ENCODE measurements around the gene TMEM41A.
"Not testable (repeated sequence)": the region's sequence is repeated elsewhere in the genome, so short reads cannot be mapped to it uniquely, and the experiment has no call there.

The TMEM41A gene

GRCh38 chr3:185460719-185461350 lies 38.0 kb downstream of the TMEM41A start:
- Histone ChIP-seq H3K27ac (ENCODE audit: low read depth, low read length) (no peak overlapping the region), H3K4me1 (ENCODE audit: control insufficient read depth, insufficient read depth, low read length) (no peaks in the 10 kb centered on the region), H3K4me3 (ENCODE audit: low read depth, low read length) (no peak overlapping the region), H3K9me3 (ENCODE audit: control insufficient read depth, insufficient read depth, low read depth, low read length) (no peaks in the 10 kb centered on the region), H3K27me3 (ENCODE audit: control insufficient read depth, insufficient read depth, low read length) (no peaks in the 10 kb centered on the region), H3K9ac (ENCODE audit: low read length) (no peak overlapping the region), H3K36me3 (ENCODE audit: control insufficient read depth, insufficient read depth, low read length) (no peaks in the 10 kb centered on the region)

- H3K4me1 ChIP-seq (ENCODE audit: control insufficient read depth, insufficient read depth, low read length): no peaks in the 10 kb centered on the region
- no peak overlapping the region for H3K9ac ChIP-seq (ENCODE audit: low read length)
- H3K4me3 ChIP-seq (ENCODE audit: low read depth, low read length): no peak overlapping the region
- H3K27ac ChIP-seq (ENCODE audit: low read depth, low read length): no peak overlapping the region
- H3K27me3 ChIP-seq (ENCODE audit: control insufficient read depth, insufficient read depth, low read length): no peaks in the 10 kb centered on the region
- H3K9me3 ChIP-seq (ENCODE audit: control insufficient read depth, insufficient read depth, low read depth, low read length): no peaks in the 10 kb centered on the region
- no peaks in the 10 kb centered on the region for H3K36me3 ChIP-seq (ENCODE audit: control insufficient read depth, insufficient read depth, low read length)
These were observed 38.5 kb downstream of the TMEM41A start for GRCh38 chr3:185460309-185460708.

- H3K27ac ChIP-seq (ENCODE audit: low read depth, low read length): no peak overlapping the region
- H3K27me3 ChIP-seq (ENCODE audit: control insufficient read depth, insufficient read depth, low read length): no peaks in the 10 kb centered on the region
- H3K36me3 ChIP-seq (ENCODE audit: control insufficient read depth, insufficient read depth, low read length): no peaks in the 10 kb centered on the region
- no peaks in the 10 kb centered on the region for H3K9me3 ChIP-seq (ENCODE audit: control insufficient read depth, insufficient read depth, low read depth, low read length)
- H3K4me3 ChIP-seq (ENCODE audit: low read depth, low read length): no peak overlapping the region
- H3K4me1 ChIP-seq (ENCODE audit: control insufficient read depth, insufficient read depth, low read length): no peaks in the 10 kb centered on the region
- no peak overlapping the region for H3K9ac ChIP-seq (ENCODE audit: low read length)
These were observed 41.5 kb downstream of the TMEM41A start for GRCh38 chr3:185457376-185457775.

- H3K9ac ChIP-seq (ENCODE audit: low read length); H3K36me3 ChIP-seq (ENCODE audit: control insufficient read depth, insufficient read depth, low read length): not testable (repeated sequence)
These were observed 47.4 kb downstream of the TMEM41A start for GRCh38 chr3:185451432-185451831.

GRCh38 chr3:185448107-185448506 lies 50.7 kb downstream of the TMEM41A start:
- Histone ChIP-seq H3K9me3 (ENCODE audit: control insufficient read depth, insufficient read depth, low read depth, low read length) (no peaks in the 10 kb centered on the region), H3K4me1 (ENCODE audit: control insufficient read depth, insufficient read depth, low read length) (no peaks in the 10 kb centered on the region), H3K27me3 (ENCODE audit: control insufficient read depth, insufficient read depth, low read length) (no peaks in the 10 kb centered on the region), H3K9ac (ENCODE audit: low read length) (no peak overlapping the region), H3K27ac (ENCODE audit: low read depth, low read length) (no peak overlapping the region), H3K4me3 (ENCODE audit: low read depth, low read length) (no peak overlapping the region), H3K36me3 (ENCODE audit: control insufficient read depth, insufficient read depth, low read length) (no peaks in the 10 kb centered on the region)

More at GRCh38 chr3:185451432-185451831, 47.4 kb downstream of the TMEM41A start:
- not testable (repeated sequence) for H3K27ac ChIP-seq (ENCODE audit: low read depth, low read length); H3K27me3 ChIP-seq (ENCODE audit: control insufficient read depth, insufficient read depth, low read length); H3K4me1 ChIP-seq (ENCODE audit: control insufficient read depth, insufficient read depth, low read length); H3K9me3 ChIP-seq (ENCODE audit: control insufficient read depth, insufficient read depth, low read depth, low read length); H3K4me3 ChIP-seq (ENCODE audit: low read depth, low read length)

GRCh38 chr3:185444329-185444728 lies 54.5 kb downstream of the TMEM41A start:
- H3K9ac ChIP-seq (ENCODE audit: low read length): no peak overlapping the region
- no peaks in the 10 kb centered on the region for H3K4me1 ChIP-seq (ENCODE audit: control insufficient read depth, insufficient read depth, low read length)
- H3K36me3 ChIP-seq (ENCODE audit: control insufficient read depth, insufficient read depth, low read length): no peaks in the 10 kb centered on the region
- no peak overlapping the region for H3K27ac ChIP-seq (ENCODE audit: low read depth, low read length)
- no peaks in the 10 kb centered on the region for H3K9me3 ChIP-seq (ENCODE audit: control insufficient read depth, insufficient read depth, low read depth, low read length)
- H3K4me3 ChIP-seq (ENCODE audit: low read depth, low read length): no peak overlapping the region
- H3K27me3 ChIP-seq (ENCODE audit: control insufficient read depth, insufficient read depth, low read length): no peaks in the 10 kb centered on the region

GRCh38 chr3:185442031-185442430 lies 56.8 kb downstream of the TMEM41A start:
- no peaks in the 10 kb centered on the region for H3K4me1 ChIP-seq (ENCODE audit: control insufficient read depth, insufficient read depth, low read length)
- H3K27ac ChIP-seq (ENCODE audit: low read depth, low read length): no peak overlapping the region
- no peaks in the 10 kb centered on the region for H3K9me3 ChIP-seq (ENCODE audit: control insufficient read depth, insufficient read depth, low read depth, low read length)
- no peak overlapping the region for H3K9ac ChIP-seq (ENCODE audit: low read length)
- no peak overlapping the region for H3K4me3 ChIP-seq (ENCODE audit: low read depth, low read length)
- no peaks in the 10 kb centered on the region; the same call in 1 of the 2 replicates for H3K27me3 ChIP-seq (ENCODE audit: control insufficient read depth, insufficient read depth, low read length)
- H3K36me3 ChIP-seq (ENCODE audit: control insufficient read depth, insufficient read depth, low read length): no peaks in the 10 kb centered on the region

- no peaks in the 10 kb centered on the region for H3K4me1 ChIP-seq (ENCODE audit: control insufficient read depth, insufficient read depth, low read length)
These were observed 58.9 kb downstream of the TMEM41A start for GRCh38 chr3:185439745-185440466.

More at GRCh38 chr3:185439745-185440466, 58.9 kb downstream of the TMEM41A start:
- no peaks in the 10 kb centered on the region; the same call in 1 of the 2 replicates for H3K27me3 ChIP-seq (ENCODE audit: control insufficient read depth, insufficient read depth, low read length)
- no peaks in the 10 kb centered on the region for H3K36me3 ChIP-seq (ENCODE audit: control insufficient read depth, insufficient read depth, low read length)
- no peak overlapping the region for H3K27ac ChIP-seq (ENCODE audit: low read depth, low read length)
- H3K9ac ChIP-seq (ENCODE audit: low read length): no peak overlapping the region
- no peaks in the 10 kb centered on the region for H3K9me3 ChIP-seq (ENCODE audit: control insufficient read depth, insufficient read depth, low read depth, low read length)
- no peak overlapping the region for H3K4me3 ChIP-seq (ENCODE audit: low read depth, low read length)

Measured in HUES6 (cell line).